ENCODE results near the gene COBL. TPM values are rescaled to one million over a fixed set of nuclear protein-coding genes. Genes with fewer than 3 reads are reported as not detected.

Gene COBL
- total and polyA plus RNA-seq, 2 of the 8 experiments (the other 6 are each of a cell fraction or from before 2014, with no cell fraction given) = 13.8 to 40.4 TPM

DNA sequence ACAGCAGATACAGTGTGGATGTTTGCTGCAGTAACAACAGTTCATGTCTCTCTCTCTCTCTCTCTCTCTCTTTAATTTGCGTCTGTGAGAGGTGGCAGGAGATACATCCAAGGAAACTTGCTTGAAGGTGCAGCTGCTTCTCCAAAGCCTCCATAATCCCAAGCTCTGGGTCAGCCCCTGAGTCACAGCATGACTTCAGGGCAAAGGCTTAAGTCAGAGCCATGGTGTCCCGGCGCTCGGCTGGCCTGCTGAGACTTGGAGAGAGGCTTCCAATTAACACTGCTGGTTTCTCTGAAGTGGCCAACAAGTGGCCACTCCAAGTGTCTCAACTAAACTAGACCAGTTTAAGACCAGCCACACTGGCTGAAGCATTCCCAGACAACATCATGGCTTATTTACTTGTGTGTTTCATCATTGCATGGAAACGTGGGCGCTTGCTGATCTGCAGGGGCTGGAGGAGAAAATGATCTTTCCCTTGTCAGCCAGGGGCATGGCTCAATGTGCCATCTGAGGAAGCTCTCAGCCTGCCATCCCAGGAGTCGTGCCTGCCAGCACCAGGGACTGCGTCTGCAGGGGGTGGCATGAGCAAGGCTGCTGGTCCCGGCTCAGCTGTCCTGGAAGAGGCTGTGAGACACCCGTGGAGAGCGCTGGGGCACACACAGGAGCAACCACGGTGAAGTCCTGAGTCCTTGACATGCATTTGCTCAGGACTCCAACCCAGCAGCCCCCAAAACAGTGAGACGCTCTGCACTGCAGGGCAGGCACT is 254.2 kb downstream of the COBL start:
- peaks cover 0 to 2% (median under 1%) of the 10 kb centered on the region in 4 experiments; a peak in 1 of 7 replicates for H3K4me1 ChIP-seq (replicated peaks in 1 of 4; ENCODE audit: control insufficient read depth in 3 of 4, insufficient read depth in 4 of 4, low read length in 3 of 4)
- WGBS, 2 experiments (ENCODE audit: extremely low coverage in 1 of 2, insufficient coverage in 1 of 2, insufficient read length in 1 of 2, insufficient replicate concordance in 2 of 2, low coverage in 1 of 2, low lambda C conversion rate in 2 of 2, missing lambda C conversion rate in 1 of 2) = 84% methylated on average over 13 of the region's 13 CpGs; no CpG with 5 or more reads in 1 of the 2 experiments
- DNase-seq (ENCODE audit: low read depth in 1 of 2, low spot score in 2 of 2) = no peak
- H3K4me3 ChIP-seq (ENCODE audit: extremely low read depth in 1 of 4, insufficient read depth in 2 of 4, low read depth in 3 of 4, low read length in 4 of 4) = no peak overlapping the region
- ChIA-PET POLR2A (ENCODE audit: partially characterized antibody) (interaction anchor here (0.6 kb wide), 1 partner anchor 10 kb away, joined by 3 read pairs; no protein-coding TSS in a partner anchor), CTCF (ENCODE audit: partially characterized antibody) (interaction anchor here (0.5 to 4.0 kb wide), 10 partner anchors 9 to 1425 kb away, joined by 3 to 29 read pairs (median 4); no protein-coding TSS in a partner anchor)
- H3K79me1 ChIP-seq (ENCODE audit: low read depth, low read length) = no peaks in the 10 kb centered on the region
- no peak overlapping the region for H2BK5ac ChIP-seq (ENCODE audit: low read depth, low read length)
- no peaks in the 10 kb centered on the region for H4K20me1 ChIP-seq (replicated peaks in 1 of 2; ENCODE audit: control insufficient read depth in 1 of 2, insufficient read depth in 2 of 2, low read length in 2 of 2)
- H2BK15ac ChIP-seq (ENCODE audit: low read length) = no peak overlapping the region; the same call in 1 of the 2 replicates
- H2BK12ac ChIP-seq (ENCODE audit: low read depth, low read length) = no peak overlapping the region
- H3K23me2 ChIP-seq (ENCODE audit: low read depth, low read length) = no peaks in the 10 kb centered on the region
- H3K27me3 ChIP-seq (replicated peaks in 1 of 4; ENCODE audit: control insufficient read depth in 3 of 4, extremely low read depth in 1 of 4, insufficient read depth in 3 of 4, low read length in 3 of 4) = no peaks in the 10 kb centered on the region
- H3K79me2 ChIP-seq (ENCODE audit: control insufficient read depth in 1 of 2, insufficient read depth in 2 of 2, low read length in 2 of 2) = no peaks in the 10 kb centered on the region
- H4K8ac ChIP-seq (ENCODE audit: extremely low read depth, insufficient read depth, low read length) = no peak overlapping the region
- H2AK5ac ChIP-seq (ENCODE audit: low read depth, low read length) = no peak overlapping the region
- no peaks in the 10 kb centered on the region for H3K36me3 ChIP-seq (ENCODE audit: control insufficient read depth in 2 of 4, insufficient read depth in 4 of 4, low read length in 3 of 4)
- H3K23ac ChIP-seq (ENCODE audit: insufficient read length) = no peak overlapping the region
- no peak for FAIRE-seq
- no peak overlapping the region for H3K18ac ChIP-seq (ENCODE audit: extremely low read depth, low read length)
- no peak overlapping the region for H4K5ac ChIP-seq (ENCODE audit: insufficient read length, low read depth, low read length)
- H2BK20ac ChIP-seq (ENCODE audit: low read length) = no peak overlapping the region
- H3K9ac ChIP-seq (replicated peaks in 1 of 4; ENCODE audit: extremely low read depth in 1 of 4, low read depth in 3 of 4, low read length in 3 of 4) = no peak overlapping the region
- H2AFZ ChIP-seq (ENCODE audit: low read length) = no peak overlapping the region
- H3K14ac ChIP-seq (ENCODE audit: insufficient read length) = no peak overlapping the region
- H3K56ac ChIP-seq (replicated peaks; ENCODE audit: insufficient read length, low read depth, low read length) = no peak overlapping the region
- no peaks in the 10 kb centered on the region for H3K9me3 ChIP-seq (ENCODE audit: insufficient read depth in 2 of 2, low read depth in 1 of 2, low read length in 1 of 2)
- H4K91ac ChIP-seq (replicated peaks; ENCODE audit: insufficient read length, low read length) = no peak overlapping the region
- no peak overlapping the region for H3K27ac ChIP-seq (ENCODE audit: low read depth, low read length)
- no peak overlapping the region for H2BK120ac ChIP-seq (replicated peaks; ENCODE audit: low read depth, low read length)
- H3K4ac ChIP-seq (replicated peaks; ENCODE audit: insufficient read length, low read depth, low read length) = no peak overlapping the region
- no peak overlapping the region for H3K4me2 ChIP-seq (ENCODE audit: insufficient read depth in 1 of 2, low read depth in 2 of 2, low read length in 2 of 2)
- TF ChIP-seq SP2 (IDR thresholded peaks at IDR 0.05; ENCODE audit: low read length) = no peak
- no peak for TF ChIP-seq RBBP5 (IDR thresholded peaks at IDR 0.05; ENCODE audit: borderline replicate concordance, low read depth, low read length)
- TF ChIP-seq CTCF (IDR thresholded peaks at IDR 0.05; ENCODE audit: control extremely low read depth in 1 of 3, insufficient read depth in 1 of 3, low read depth in 1 of 3, low read length in 3 of 3) = peak in 1 of 3 experiments; percentile 7; a peak in 1 of 4 replicates
